ENCODE measurements around the gene CTNND2.

DNA sequence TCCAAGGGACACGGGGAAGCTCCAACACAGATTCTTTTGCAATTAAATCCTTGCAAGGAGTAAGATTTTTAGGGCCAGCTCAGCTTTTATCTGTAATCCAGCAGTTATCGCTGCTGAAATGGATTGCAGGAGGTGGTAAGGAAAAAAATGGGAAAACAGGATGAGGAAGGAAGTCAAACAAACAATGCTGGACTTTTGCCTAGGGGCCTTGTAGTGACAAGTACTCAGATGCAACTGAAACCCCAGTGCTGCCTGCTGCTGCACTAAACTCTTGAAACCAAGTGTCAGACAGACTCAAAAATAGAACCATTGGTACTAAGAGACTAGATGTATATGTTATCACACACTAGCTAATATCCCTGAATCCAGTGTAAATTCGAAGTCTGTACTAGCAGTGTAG is 309.2 kb downstream of the CTNND2 start:
- TF ChIP-seq, protein P1, sequence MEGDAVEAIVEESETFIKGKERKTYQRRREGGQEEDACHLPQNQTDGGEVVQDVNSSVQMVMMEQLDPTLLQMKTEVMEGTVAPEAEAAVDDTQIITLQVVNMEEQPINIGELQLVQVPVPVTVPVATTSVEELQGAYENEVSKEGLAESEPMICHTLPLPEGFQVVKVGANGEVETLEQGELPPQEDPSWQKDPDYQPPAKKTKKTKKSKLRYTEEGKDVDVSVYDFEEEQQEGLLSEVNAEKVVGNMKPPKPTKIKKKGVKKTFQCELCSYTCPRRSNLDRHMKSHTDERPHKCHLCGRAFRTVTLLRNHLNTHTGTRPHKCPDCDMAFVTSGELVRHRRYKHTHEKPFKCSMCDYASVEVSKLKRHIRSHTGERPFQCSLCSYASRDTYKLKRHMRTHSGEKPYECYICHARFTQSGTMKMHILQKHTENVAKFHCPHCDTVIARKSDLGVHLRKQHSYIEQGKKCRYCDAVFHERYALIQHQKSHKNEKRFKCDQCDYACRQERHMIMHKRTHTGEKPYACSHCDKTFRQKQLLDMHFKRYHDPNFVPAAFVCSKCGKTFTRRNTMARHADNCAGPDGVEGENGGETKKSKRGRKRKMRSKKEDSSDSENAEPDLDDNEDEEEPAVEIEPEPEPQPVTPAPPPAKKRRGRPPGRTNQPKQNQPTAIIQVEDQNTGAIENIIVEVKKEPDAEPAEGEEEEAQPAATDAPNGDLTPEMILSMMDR (IDR thresholded peaks at IDR 0.05; ENCODE audit: poor library complexity, severe bottlenecking): no peak
- TF ChIP-seq EP300 (conservative IDR thresholded peaks at IDR 0.05; ENCODE audit: poor library complexity, severe bottlenecking) (no peak), EZH2 (IDR thresholded peaks at IDR 0.05; ENCODE audit: borderline replicate concordance, insufficient read depth, low read length, poor library complexity, severe bottlenecking) (no peak)
